Transverse colon (tissue), 4 donors: ENCODE results near the gene RHCG. TPM values are rescaled to one million over a fixed set of nuclear protein-coding genes. Genes with fewer than 3 reads are reported as not detected.

Experiments
- DNase-seq: peaks from one replicate; pipeline ENCODE4 v3.0.0-alpha.2; 2019
- H3K27ac ChIP-seq, 4 donors: fragments of 200-600 bp; sonication (generic); 2 replicates each; pipeline ENCODE4 v1.5.1; 2016 to 2018; ENCODE audit warnings: inconsistent platforms in 4 of 4
- H3K27me3 ChIP-seq: fragments of 200-600 bp; sonication (generic); 2 replicates; pipeline ENCODE4 v1.5.1; 2017; ENCODE audit warnings: inconsistent platforms
- H3K36me3 ChIP-seq, 4 donors: fragments of 200-600 bp; sonication (generic); 2 replicates each; pipeline ENCODE4 v1.5.1; 2017 to 2019; ENCODE audit warnings: inconsistent platforms in 4 of 4
- H3K4me1 ChIP-seq, 4 donors: fragments of 200-600 bp; sonication (generic); 2 replicates each; pipeline ENCODE4 v1.5.1; 2017 to 2020; ENCODE audit warnings: inconsistent platforms in 4 of 4
- H3K4me3 ChIP-seq, 4 donors: fragments of 200-600 bp; sonication (generic); 1 replicate in 1 of 4; 2 replicates in 3 of 4; pipeline versions ENCODE4 v1.5.1 to v1.6.1; 2017 to 2019; ENCODE audit warnings: inconsistent platforms in 4 of 4
- H3K9me3 ChIP-seq, 2 donors: fragments of 200-600 bp; sonication (generic); 2 replicates each; pipeline ENCODE4 v1.5.1; 2017 to 2019; ENCODE audit warnings: inconsistent platforms in 2 of 2
- EP300 ChIP-seq: sonication (generic); formaldehyde crosslinking; IDR thresholded peaks from one replicate; pipeline ENCODE4 v1.6.1; 2017; ENCODE audit warnings: antibody characterized with exemption, low read depth
- POLR2A ChIP-seq: fragments of 450-650 bp; IDR thresholded peaks from one replicate; pipeline ENCODE4 v1.6.1; 2016; ENCODE audit warnings: antibody characterized with exemption, mild to moderate bottlenecking, moderate library complexity
- POLR2AphosphoS5 ChIP-seq, 3 donors: sonication (generic); formaldehyde crosslinking; IDR thresholded peaks; one replicate each; pipeline ENCODE4 v1.6.1; 2016; ENCODE audit warnings: antibody characterized with exemption in 3 of 3
- WGBS, 2 donors: methylation state at CpG; one replicate each; pipeline ENCODE4 v1.1.5; 2018; ENCODE audit warnings: low coverage in 1 of 2; 5-methylcytosine and 5-hydroxymethylcytosine counted together
- in situ Hi-C, 4 donors: fragments of 200-750 bp; cut with MboI; loops; one replicate each; pipeline versions ENCODE4 v1.15.0 to v1.15.1; 2017; ENCODE audit warnings: low sequenced_read_pairs in 3 of 4, low pct_ligation_motif_present in 1 of 4, low pct_unique_long_range_greater_than_20kb in 1 of 4
- intact Hi-C: fragments of 100-400 bp; cut with DNase I; formaldehyde crosslinking; loops from one replicate; pipeline ENCODE4 v1.15.1; 2023; ENCODE audit warnings: low total_unique reads
- total RNA-seq, 4 donors: library from RNA; depleted of rRNA; stranded (reverse); fragments of >200 nt; gene quantifications; one replicate each; pipeline ENCODE4 v1.1.0, GENCODE V29; 2016
- TF ChIP-seq, protein P1 (sequence below), 5 experiments: fragments of 200-600 bp in 3 of 5; fragments of 450-650 bp in 2 of 5; sonication (generic) in 3 of 5; IDR thresholded peaks; 1 replicate in 2 of 5; 2 replicates in 3 of 5; pipeline ENCODE4 v1.5.1; 2016 to 2017; ENCODE audit warnings: antibody characterized with exemption in 5 of 5, inconsistent platforms in 3 of 5, mild to moderate bottlenecking in 2 of 5, moderate library complexity in 1 of 5

RHCG gene
- total RNA-seq, 4 donors from 2014 or later = 0.41 TPM; not detected in 3

DNA sequence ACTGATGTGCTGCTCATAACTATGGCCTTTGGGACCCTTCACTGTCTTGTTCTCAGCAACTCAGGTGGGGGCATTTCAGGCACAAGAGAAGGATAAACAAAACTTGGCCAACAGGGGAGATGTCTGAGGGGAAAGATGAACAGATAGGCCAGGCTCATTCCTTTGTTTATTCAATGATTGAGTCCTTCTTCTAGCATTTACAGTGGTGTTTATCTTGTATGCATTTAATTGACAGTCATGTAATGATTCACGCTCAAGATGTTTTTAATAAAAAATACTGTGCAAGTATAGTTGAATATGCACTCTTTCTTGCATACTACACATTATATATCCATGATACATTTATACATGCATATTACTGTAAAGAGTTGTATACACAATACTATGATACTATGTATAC lies 44.5 kb downstream of the RHCG start:
- no peak for TF ChIP-seq POLR2A
- TF ChIP-seq, protein P1, sequence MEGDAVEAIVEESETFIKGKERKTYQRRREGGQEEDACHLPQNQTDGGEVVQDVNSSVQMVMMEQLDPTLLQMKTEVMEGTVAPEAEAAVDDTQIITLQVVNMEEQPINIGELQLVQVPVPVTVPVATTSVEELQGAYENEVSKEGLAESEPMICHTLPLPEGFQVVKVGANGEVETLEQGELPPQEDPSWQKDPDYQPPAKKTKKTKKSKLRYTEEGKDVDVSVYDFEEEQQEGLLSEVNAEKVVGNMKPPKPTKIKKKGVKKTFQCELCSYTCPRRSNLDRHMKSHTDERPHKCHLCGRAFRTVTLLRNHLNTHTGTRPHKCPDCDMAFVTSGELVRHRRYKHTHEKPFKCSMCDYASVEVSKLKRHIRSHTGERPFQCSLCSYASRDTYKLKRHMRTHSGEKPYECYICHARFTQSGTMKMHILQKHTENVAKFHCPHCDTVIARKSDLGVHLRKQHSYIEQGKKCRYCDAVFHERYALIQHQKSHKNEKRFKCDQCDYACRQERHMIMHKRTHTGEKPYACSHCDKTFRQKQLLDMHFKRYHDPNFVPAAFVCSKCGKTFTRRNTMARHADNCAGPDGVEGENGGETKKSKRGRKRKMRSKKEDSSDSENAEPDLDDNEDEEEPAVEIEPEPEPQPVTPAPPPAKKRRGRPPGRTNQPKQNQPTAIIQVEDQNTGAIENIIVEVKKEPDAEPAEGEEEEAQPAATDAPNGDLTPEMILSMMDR (IDR thresholded peaks at IDR 0.05) = no peak
- no peak for TF ChIP-seq POLR2AphosphoS5 (IDR thresholded peaks at IDR 0.05)
- no peak for TF ChIP-seq EP300
- DNase-seq = no peak
- H3K36me3 ChIP-seq = no peaks in the 10 kb centered on the region
- H3K27me3 ChIP-seq = peaks cover 38% of the 10 kb centered on the region
- no peak overlapping the region for H3K27ac ChIP-seq
- in situ Hi-C loops (no loop called here), intact Hi-C loops (no loop called here)
- H3K9me3 ChIP-seq = no peaks in the 10 kb centered on the region
- 69 to 73% methylated on average over 1 of the region's 1 CpG for WGBS, 2 donors
- H3K4me1 ChIP-seq = no peaks in the 10 kb centered on the region
- H3K4me3 ChIP-seq = no peak overlapping the region

DNA sequence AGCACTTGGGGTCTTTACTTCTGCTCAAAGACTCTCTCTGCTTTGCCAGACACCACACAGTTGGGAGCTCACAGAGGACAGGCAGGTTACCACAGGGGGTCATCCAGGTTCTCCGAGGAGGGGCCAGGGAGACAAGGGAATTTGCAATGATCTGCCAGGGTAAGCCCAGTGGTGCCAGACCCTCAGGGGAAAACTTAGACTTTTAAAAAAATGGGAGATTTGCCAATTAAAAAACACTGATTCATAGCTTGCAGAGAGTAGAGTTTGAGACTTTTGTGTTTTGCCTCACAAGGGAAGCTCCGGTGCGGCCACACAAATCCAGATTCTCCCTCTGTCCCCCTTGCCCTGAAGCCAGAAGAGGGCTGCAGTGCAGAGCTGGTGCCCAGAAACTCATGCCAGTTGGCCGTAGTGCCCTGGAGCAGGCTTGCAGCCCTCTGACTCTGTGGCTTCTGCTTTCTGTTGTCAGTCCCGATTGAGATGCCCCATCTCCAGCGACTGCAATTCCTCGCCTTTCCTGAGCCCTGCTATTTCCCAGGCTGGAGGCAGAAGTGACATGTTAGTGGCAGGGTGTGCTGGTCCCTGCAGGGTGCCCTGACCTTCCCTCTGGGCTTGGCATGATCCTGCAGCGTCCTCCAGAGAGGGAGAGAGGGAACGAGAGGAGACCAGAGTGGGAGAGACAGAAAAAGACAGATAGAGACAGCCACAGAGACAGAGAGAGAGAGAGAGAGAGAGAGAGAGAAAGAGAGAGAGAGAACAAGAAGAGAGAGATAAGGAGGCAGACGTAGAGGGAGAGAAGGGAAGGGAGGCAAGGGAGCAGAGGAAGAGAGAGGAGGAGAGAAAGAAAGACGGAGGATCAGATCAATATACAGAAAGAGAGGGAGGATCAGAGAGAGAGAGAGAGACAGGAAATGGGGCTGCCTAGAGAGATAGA lies 46.0 kb downstream of the RHCG start:
- H3K4me3 ChIP-seq = no peak overlapping the region
- no peak for TF ChIP-seq POLR2AphosphoS5 (IDR thresholded peaks at IDR 0.05)
- 31 to 42% methylated on average over 2 to 11 of the region's 11 CpGs for WGBS, 2 donors
- in situ Hi-C loops (no loop called here), intact Hi-C loops (no loop called here)
- no peaks in the 10 kb centered on the region for H3K4me1 ChIP-seq
- H3K9me3 ChIP-seq = no peaks in the 10 kb centered on the region
- no peak for DNase-seq
- H3K27ac ChIP-seq = no peak overlapping the region
- H3K27me3 ChIP-seq = peaks cover 38% of the 10 kb centered on the region
- no peaks in the 10 kb centered on the region for H3K36me3 ChIP-seq

DNA sequence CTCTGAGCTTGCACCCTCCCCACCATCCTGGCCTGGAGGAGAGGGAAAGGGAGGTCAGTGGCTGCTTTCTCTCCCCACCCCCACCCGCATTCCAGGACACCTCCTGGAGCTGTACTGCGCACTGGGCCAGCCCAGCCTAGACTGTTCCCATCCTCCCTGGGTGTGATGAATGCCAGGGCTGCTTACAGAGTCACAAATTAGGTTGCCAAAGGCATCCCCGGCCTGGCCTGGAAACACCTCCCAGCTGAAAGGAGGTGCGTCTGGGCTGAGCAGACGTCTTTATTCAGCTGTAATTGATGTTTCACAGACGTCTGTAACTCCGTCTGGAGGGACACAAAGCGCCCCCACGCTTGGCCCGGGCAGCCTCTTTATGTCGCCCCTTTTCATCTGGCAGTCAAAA lies 47.6 kb downstream of the RHCG start:
- in situ Hi-C loops = loop anchor here in 1 of 4 donors (25.0 kb wide), 1 partner anchor 237 kb away; the partner anchor contains the start of gene RLBP1
- Histone ChIP-seq H3K4me1 (no peaks in the 10 kb centered on the region), H3K36me3 (no peaks in the 10 kb centered on the region), H3K9me3 (no peaks in the 10 kb centered on the region), H3K27me3 (peaks cover 38% of the 10 kb centered on the region), H3K27ac (no peak overlapping the region), H3K4me3 (no peak overlapping the region)
- intact Hi-C loops = no loop called here
- TF ChIP-seq, protein P1 (IDR thresholded peaks at IDR 0.05) = no peak
- TF ChIP-seq POLR2AphosphoS5 (IDR thresholded peaks at IDR 0.05) (no peak), EP300 (no peak), POLR2A (no peak)
- DNase-seq = no peak
- WGBS, 2 donors = 47% methylated on average over 11 of the region's 11 CpGs; no CpG with 5 or more reads in 1 of the 2 donors

DNA sequence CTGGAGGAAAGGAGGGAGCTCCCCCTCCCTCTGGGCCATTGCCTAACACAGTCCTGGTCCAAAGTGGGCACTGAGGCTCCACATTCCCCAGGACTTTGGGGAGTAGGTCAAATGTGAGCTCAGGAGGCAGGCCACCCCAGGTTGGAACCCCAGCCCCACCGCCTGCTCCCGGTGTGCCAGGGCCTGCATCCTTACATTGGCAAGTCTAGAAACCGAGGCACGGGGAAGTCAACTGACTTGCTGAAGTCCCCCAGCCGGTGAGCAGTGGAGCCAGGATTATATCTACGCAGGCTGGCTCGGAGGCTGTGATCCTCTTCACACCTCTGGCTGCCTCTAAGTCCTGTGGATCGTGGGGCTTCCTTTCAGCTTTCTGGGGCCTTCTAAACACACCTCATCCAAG lies 48.7 kb downstream of the RHCG start:
- in situ Hi-C loops = loop anchor here in 1 of 4 donors (25.0 kb wide), 1 partner anchor 235 kb away; the partner anchor contains the start of gene RLBP1
- Histone ChIP-seq H3K9me3 (no peaks in the 10 kb centered on the region), H3K27ac (no peak overlapping the region), H3K4me1 (no peaks in the 10 kb centered on the region), H3K27me3 (peaks cover 38% of the 10 kb centered on the region), H3K36me3 (no peaks in the 10 kb centered on the region), H3K4me3 (no peak overlapping the region)
- DNase-seq = no peak
- intact Hi-C loops = no loop called here
- no peak for TF ChIP-seq POLR2A
- no peak for TF ChIP-seq EP300
- no peak for TF ChIP-seq POLR2AphosphoS5 (IDR thresholded peaks at IDR 0.05)
- 92% methylated on average over 4 of the region's 8 CpGs; no CpG with 5 or more reads in 1 of the 2 donors for WGBS, 2 donors

DNA sequence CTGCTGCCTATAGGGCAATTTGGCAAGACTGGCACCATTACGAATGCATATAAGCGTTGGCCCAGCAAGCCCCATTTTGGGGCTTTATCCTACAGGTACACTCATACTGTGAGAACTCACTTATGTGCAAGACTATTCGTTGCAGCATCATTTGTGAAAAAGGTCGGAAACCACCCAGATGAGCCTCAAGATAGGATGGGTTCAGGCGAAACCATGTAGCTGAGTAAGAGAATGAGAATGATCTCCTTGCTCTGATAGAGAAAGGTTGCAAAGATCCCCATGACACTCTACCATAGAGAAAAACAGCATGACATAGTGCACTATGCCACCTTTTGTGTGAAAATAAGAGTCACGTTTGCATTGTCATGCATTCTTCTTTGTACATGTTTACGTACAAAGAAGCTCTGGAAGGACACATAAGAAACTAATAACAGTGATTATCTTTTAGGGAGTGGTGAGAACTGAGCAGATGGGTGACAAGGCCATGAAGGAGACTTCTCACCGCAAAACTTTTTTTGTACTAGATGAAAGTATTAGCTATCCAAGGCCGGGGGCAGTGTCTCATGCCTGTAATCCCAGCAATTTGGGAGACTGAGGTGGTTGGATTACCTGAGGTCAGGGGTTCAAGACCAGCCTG lies 50.0 kb downstream of the RHCG start:
- no peak for DNase-seq
- Histone ChIP-seq H3K4me1 (no peaks in the 10 kb centered on the region), H3K9me3 (no peaks in the 10 kb centered on the region), H3K36me3 (no peaks in the 10 kb centered on the region), H3K27me3 (peaks cover 38% of the 10 kb centered on the region), H3K4me3 (no peak overlapping the region), H3K27ac (no peak overlapping the region)
- TF ChIP-seq POLR2AphosphoS5 (IDR thresholded peaks at IDR 0.05) = no peak
- TF ChIP-seq, protein P1 (IDR thresholded peaks at IDR 0.05) = no peak
- TF ChIP-seq POLR2A = no peak
- TF ChIP-seq EP300 = no peak
- intact Hi-C loops (no loop called here), in situ Hi-C loops (loop anchor here in 1 of 4 donors (25.0 kb wide), 1 partner anchor 234 kb away; the partner anchor contains the start of gene RLBP1)
- WGBS, 2 donors = 65 to 82% methylated on average over 4 to 9 of the region's 9 CpGs
